NCI-H2196 treated with DMSO at 0.1 percent for 48 hours (cell line): ENCODE results near the gene OR6Q1.
"Not testable (repeated sequence)": the region's sequence is repeated elsewhere in the genome, so short reads cannot be mapped to it uniquely, and the experiment has no call there.

Experiments used
- DNase-seq: peaks from one replicate; lab custom pipeline; 2025; ENCODE audit not compliant: unreplicated experiment; lab: John Stamatoyannopoulos, UW

The OR6Q1 gene

GRCh38 chr11:58030653-58031052 lies at the start of gene OR6Q1:
Gene OR6Q1 (plus strand): TSS chr11:58030953. CDS start chr11:58030953, 0 bp downstream.
- no peak for DNase-seq

DNA sequence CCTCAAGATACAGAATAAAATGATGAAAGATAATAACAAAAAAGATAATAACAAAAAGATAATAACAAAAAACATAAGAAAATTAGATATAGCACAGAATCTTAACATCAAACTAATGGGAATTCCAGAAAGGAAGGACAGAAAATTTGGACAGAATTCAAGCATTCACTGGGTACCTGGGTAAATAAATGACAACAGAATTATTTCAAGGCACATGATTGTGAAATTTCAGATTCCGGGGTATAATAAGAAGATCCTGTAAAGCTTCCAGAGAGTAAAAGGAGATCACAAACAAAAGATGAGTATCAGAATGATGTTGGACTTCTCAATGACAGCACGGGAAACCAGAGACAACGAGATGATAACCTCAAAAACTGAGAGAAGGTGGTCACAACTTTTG lies 49.2 kb upstream of the OR6Q1 start:
- DNase-seq = no peak

DNA sequence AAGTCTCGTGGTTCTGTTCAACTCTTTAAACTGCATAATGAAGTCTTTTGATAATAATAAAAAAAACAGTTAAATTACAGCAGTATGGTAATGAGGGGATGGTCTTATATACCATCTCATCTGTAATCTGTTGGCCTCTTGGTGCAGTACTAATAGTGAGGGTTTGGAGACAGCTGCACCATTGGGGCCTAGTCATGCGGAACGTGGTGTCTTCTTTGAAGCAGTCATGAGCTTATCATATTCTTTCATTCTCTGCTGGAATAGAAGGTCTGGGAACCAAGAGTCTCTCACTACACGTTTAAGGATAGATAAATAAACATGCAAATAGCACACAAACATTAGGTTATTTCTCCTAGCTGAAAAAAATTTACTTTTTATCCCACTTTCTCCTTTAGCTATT lies 48.0 kb upstream of the OR6Q1 start:
- no peak for DNase-seq

- no peak for DNase-seq
Measured at GRCh38 chr11:57983191-57983590, 47.6 kb upstream of the OR6Q1 start.

DNA sequence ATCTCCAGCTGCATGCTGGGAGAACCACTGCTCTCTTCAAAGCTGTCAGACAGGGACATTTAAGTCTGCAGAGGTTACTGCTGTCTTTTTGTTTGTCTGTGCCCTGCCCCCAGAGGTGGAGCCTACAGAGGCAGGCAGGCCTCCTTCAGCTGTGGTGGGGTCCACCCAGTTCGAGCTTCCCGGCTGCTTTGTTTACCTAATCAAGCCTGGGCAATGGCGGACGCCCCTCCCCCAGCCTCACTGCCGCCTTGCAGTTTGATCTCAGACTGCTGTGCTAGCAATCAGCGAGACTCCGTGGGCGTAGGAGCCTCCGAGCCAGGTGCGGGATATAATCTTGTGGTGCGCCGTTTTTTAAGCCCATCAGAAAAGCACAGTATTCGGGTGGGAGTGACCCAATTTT lies 31.2 kb upstream of the OR6Q1 start:
- DNase-seq = not testable (repeated sequence)

- DNase-seq = not testable (repeated sequence)
Measured at GRCh38 chr11:58000021-58000420, 30.7 kb upstream of the OR6Q1 start.

DNA sequence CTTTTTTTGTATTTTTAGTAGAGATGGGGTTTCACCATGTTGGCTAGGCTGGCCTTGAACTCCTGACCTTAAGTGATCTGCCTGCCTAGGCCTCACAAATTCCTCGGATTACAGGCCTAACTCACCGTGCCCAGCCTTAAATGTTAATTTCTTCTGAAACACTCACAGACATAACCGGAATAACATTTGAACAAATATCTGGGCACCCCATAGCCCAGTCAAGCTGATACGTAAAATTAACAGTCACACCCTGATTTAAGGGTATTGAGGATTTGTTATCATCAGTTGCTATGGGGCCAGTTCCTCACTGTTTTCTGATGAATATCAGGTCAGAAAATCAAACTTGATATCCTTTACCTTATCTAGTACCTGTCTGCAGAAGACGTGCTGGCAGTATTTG lies 30.1 kb upstream of the OR6Q1 start:
- DNase-seq = no peak

- no peak for DNase-seq
Measured at GRCh38 chr11:58003036-58003435, 27.7 kb upstream of the OR6Q1 start.

DNA sequence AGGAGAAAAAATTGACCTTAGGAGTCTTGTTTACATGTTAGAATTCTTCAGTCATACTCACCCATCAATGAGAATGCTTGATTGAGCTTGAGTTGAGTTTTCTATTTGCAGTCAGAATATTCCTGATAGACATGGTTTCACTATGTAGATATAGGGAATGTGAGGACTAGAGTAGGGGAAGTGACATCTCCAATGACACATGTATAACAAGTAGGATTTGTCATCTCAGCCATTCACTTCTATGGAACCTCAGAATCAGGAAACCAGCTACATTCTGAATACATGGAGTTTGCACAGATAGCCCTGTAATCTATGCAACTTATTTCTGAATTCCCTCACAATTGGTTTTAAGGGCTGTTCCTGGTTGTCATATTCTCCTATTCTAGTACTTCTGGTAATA lies 27.2 kb upstream of the OR6Q1 start:
- no peak for DNase-seq

DNA sequence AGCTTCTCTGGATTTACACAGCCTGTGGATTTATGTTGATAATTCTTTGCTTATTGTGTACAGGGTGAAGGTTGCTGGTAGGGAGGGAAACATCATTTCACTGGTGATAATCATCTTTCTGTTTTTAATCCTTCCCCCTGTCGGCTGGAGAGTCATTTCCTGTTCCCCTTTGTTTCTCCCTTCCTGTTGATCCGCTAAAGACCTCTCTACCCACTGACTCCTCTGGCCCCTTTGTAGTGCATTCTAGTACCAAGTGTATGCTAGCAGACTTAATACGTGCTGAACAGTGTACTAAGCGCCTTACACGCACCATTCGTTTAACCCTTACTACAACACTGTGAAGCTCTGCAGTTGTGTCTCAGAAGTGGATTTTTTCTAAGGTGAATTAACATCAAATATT lies 26.1 kb upstream of the OR6Q1 start:
- DNase-seq = no peak

DNA sequence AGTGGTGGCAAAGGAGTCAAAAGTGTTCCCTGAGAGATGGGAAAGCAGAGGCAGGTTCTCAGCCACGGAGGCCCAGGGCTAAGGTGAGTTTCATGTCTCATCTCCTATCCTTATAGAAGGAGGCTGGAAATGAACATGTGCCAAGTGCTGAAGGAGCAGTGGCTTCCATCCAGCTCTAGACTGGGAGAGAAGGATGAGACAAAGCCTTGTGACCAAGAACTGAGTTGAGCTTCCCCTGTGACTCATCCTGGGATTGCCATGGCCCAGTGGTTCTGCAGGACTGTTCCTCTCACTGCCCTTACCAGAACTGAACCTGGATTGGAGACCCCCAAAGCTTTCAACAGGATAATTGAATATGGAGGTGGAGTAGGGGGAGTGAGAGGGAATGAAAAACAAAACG lies 23.8 kb upstream of the OR6Q1 start:
- no peak for DNase-seq

GRCh38 chr11:58011771-58012170 lies 19.0 kb upstream of the OR6Q1 start:
- no peak for DNase-seq

- no peak for DNase-seq
Measured at GRCh38 chr11:58023435-58023931, 7.3 kb upstream of the OR6Q1 start, which contains the start of gene OR9Q1. Gene OR9Q1 (plus strand): TSS chr11:58023881. CDS start chr11:58179445, 155,564 bp downstream.

DNA sequence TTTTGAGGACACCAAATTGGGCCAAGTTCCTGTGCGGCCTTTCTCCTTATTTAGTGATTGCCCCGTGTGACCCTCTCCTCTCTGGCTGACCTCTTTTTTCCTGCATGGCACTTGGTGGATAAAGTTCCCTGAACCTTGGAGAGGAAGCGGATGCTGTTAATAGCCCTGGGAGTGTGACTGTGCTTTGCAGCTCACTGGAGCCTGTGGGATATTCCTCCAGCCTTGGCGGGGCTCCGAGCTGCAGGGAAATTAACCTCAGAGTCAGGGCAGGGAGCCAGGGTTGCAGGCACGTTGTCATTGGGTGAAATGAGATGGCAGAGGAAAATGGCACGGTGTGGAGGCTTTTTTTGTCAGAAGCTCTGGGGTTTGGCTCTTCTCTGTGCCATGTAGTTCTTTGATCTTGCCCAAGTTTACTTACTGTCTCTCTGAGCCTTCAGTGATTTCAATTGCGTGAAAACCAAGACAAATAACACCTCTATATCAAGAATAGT lies 6.1 kb upstream of the OR6Q1 start:
- no peak for DNase-seq

DNA sequence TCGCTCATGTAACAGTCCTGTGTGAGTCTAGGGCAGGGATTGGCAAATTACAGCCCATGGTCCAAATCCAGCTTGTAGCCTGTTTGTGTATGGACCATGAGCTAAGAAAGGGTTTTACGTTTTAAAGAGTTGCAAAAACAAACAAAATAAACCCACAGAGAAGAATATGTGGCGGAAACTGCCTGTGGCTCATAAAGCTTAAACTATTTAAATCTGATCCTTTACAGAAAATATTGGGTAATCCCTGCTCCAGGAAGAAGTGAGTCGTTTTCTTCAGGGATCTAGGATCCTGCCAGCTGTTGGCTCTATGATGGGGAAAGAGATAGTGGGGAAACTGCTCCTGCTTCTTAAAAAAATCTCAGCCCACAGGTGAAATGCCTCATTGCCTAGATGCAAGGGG lies 3.4 kb upstream of the OR6Q1 start:
- DNase-seq = no peak

- no peak for DNase-seq
Measured at GRCh38 chr11:58028687-58029411, 1.9 kb upstream of the OR6Q1 start.

GRCh38 chr11:58034471-58034870 lies 3.7 kb downstream of the OR6Q1 start:
- no peak for DNase-seq

- DNase-seq = no peak
Measured at GRCh38 chr11:58039589-58039988, 8.8 kb downstream of the OR6Q1 start.

DNA sequence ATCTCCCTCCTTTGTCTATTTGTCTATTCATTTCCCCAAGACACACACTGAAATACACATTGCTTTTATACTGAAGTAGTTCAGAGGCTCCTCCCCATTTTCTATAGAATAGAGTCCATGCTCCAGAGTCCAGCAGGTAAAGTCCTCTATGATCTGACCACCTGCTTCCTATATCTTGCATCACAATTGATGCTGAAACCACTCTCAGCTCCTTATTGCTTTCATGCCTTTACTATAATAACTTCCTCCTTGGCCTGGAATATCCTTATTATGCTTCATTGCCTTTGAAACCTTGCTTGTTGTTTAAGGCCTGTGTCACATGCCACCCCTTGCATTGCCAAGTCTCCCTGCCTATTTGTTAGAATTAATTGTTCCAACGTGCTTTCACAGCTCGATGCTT lies 12.6 kb downstream of the OR6Q1 start:
- DNase-seq = no peak

DNA sequence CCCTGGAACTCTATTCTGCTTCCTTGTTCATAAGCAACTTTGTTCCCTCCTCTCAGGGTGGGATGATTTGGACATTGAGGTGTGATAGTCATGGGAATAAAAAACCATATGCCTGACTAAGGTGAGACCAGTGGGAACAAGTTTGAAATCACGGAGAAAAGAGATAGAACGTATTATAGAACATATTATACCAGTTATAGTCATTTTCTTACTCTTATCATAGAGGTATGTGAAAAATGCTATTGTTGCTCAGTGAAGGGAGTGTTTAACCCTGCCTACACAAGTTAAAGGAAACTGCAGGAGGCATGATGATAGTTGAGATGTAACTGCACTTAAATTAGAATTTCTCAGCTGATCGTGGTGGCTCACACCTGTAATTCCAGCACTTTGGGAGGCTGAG lies 15.5 kb downstream of the OR6Q1 start:
- no peak for DNase-seq

DNA sequence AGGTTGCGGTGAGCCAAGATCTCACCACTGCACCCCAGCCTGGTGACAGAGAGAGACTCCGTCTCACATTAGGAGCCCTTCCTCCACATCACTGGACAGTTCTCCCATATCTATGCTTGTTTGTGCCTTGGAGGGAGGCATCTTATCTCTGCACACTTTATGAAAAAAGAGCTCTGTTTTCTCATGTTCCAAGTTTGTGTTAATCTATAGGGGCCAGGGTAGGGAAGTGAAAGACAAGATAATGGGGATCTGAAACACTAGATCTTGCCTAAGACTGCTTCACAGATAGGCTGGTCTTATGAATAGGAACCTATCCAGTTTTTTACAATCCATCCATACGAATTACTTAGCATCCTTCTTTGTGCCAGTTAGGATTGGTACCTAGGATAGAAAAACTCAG lies 17.1 kb downstream of the OR6Q1 start:
- no peak for DNase-seq

DNA sequence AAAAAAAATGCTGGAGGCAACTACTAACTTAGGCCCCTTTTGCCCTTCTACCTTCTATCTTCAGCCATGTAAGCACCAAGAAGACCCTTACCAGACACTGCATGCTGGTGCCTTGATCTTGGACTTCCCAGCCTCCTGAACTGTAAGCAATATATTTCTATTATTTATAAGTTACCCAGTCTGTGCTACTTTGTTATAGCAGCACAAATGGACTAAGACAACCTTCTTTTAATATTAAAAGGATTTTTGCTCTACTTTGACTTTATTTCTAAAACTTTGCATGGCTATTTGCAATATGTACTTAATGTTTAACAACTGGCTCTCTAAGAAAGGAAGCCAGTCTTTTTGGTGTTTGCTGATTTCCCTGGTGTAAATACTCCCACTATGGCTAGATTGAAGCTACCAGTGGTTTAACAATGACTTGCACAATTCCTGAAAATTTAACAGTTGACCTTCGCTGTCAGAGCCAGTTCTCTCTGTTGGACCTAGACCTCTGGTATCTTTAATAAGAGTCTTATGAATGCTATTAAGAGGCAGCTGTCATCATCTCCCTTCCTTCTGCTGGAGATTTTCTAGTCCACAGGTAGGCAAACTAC lies 25.2 kb downstream of the OR6Q1 start:
- no peak for DNase-seq
